Measurements from ENCODE around the gene LRRN4CL. TPM values are rescaled to one million over a fixed set of nuclear protein-coding genes. Genes with fewer than 3 reads are reported as not detected.
"Not testable (repeated sequence)": the region's sequence is repeated elsewhere in the genome, so short reads cannot be mapped to it uniquely, and the experiment has no call there.

LRRN4CL gene
- total RNA-seq, 6 experiments from 2014 or later = 0.12 TPM; not detected in 5

DNA sequence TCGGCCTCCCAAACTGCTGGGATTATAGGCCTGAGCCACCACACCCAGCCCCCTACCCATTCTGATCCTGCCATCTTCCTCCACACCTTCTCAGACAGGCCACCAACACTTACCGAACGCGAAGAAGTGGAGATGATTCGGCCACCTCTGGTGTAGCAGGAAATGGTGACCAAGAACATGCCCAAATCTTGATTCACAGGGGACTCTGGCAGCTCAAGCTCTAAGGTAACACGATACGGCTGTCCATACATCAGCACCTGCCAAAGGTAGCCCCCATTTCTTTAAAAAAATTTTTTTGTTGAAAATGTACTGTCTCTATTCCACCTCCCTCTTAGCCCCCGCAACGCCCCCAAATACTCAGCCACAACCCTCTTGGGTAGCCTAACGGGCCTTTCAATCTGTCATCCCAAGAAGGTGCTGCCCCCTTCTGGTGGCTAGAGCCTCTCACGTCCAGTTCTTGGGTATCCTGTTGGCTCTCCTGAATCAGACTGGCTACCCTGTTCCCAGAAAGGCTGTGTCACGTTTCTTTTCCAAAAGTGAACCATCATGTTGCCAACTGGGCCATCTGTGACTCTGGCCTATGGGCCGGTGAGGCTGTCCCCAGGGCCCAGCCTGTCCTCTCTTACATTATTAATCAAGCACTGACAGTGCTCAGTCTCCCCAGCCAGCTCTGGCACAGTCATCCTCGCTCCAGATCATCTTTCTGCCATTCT is 5.3 kb upstream of the LRRN4CL start:
- TF ChIP-seq POLR2A (IDR thresholded peaks at IDR 0.05) (no peak), CTCF (IDR thresholded peaks at IDR 0.05) (peak; percentile 63 to 86 (median 86))
- H3K4me3 ChIP-seq = no peak overlapping the region
- intact Hi-C loops (cut with DNase I) = no loop called here
- WGBS (ENCODE audit: insufficient coverage, low coverage, low lambda C conversion rate, missing lambda C conversion rate) = 50% methylated on average over 13 of the region's 14 CpGs
- H3K27ac ChIP-seq = no peak overlapping the region
- H3K27me3 ChIP-seq = no peaks in the 10 kb centered on the region
- ATAC-seq (peak; percentile 93 to 95 (median 94)), DNase-seq (peak; percentile 76 to 80 (median 77))
- H3K36me3 ChIP-seq = peaks cover 0 to 30% (median 5%) of the 10 kb centered on the region in 4 donors
- H3K4me1 ChIP-seq = peaks cover 0 to 4% (median 0%) of the 10 kb centered on the region in 4 donors
- H3K9me3 ChIP-seq = no peaks in the 10 kb centered on the region

DNA sequence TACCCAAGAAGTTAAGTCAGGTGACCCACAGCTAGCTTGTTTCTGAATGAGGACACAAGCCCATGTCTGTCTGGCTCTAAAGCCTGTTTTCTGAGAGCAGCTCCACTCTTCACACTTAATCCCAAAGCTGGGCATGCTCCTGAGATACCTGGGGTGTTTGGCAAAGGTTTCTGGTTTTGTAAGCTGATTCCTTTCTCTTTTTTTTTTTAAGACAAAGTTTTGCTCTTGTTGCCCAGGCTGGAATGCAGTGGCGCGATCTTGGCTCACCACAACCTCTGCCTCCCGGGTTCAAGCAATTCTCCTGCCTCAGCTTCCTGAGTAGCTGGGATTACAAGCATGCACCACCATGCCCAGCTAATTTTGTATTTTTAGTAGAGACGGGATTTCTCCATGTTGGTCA is 4.3 kb upstream of the LRRN4CL start:
- H3K9me3 ChIP-seq; H3K27me3 ChIP-seq; DNase-seq; H3K4me3 ChIP-seq; intact Hi-C loops (cut with DNase I); ATAC-seq; H3K27ac ChIP-seq; H3K4me1 ChIP-seq: not testable (repeated sequence)
- WGBS (ENCODE audit: insufficient coverage, low coverage, low lambda C conversion rate, missing lambda C conversion rate) = no CpG with 5 or more reads among the region's 4 CpGs
- H3K36me3 ChIP-seq = peaks cover 0 to 30% (median 5%) of the 10 kb centered on the region in 4 donors

- H3K4me1 ChIP-seq = peaks cover 0 to 6% (median 0%) of the 10 kb centered on the region in 4 donors
- peaks cover 0 to 29% (median 5%) of the 10 kb centered on the region in 4 donors for H3K36me3 ChIP-seq
- ATAC-seq = peak in 1 of 4 donors; percentile 45
- no peaks in the 10 kb centered on the region for H3K27me3 ChIP-seq
- TF ChIP-seq POLR2A (IDR thresholded peaks at IDR 0.05) (no peak), CTCF (IDR thresholded peaks at IDR 0.05) (no peak)
- no peak for DNase-seq
- intact Hi-C loops (cut with DNase I) = no loop called here
- H3K9me3 ChIP-seq = no peaks in the 10 kb centered on the region
- no peak overlapping the region for H3K27ac ChIP-seq
- 31% methylated on average over 1 of the region's 1 CpG for WGBS (ENCODE audit: insufficient coverage, low coverage, low lambda C conversion rate, missing lambda C conversion rate)
- H3K4me3 ChIP-seq = no peak overlapping the region
Measured at GRCh38 chr11:62688491-62688890, 839 bp downstream of the LRRN4CL start.

- ATAC-seq (peak; percentile 20 to 71 (median 33)), DNase-seq (no peak)
- TF ChIP-seq POLR2A (IDR thresholded peaks at IDR 0.05) = no peak
- Histone ChIP-seq H3K9me3 (no peaks in the 10 kb centered on the region), H3K27me3 (no peaks in the 10 kb centered on the region), H3K27ac (no peak overlapping the region), H3K4me1 (peaks cover 0 to 6% (median 0%) of the 10 kb centered on the region in 4 donors), H3K4me3 (peak overlapping the region in 1 of 3 donors; percentile 26), H3K36me3 (peaks cover 0 to 21% (median 4%) of the 10 kb centered on the region in 4 donors)
- WGBS (ENCODE audit: insufficient coverage, low coverage, low lambda C conversion rate, missing lambda C conversion rate) = 79% methylated on average over 13 of the region's 74 CpGs
- intact Hi-C loops (cut with DNase I) = no loop called here
Measured at GRCh38 chr11:62687508-62688396, 1.6 kb downstream of the LRRN4CL start.

GRCh38 chr11:62682518-62682917 is 6.8 kb downstream of the LRRN4CL start:
- H3K9me3 ChIP-seq = no peaks in the 10 kb centered on the region
- peaks cover 0 to 10% (median 5%) of the 10 kb centered on the region in 4 donors for H3K4me1 ChIP-seq
- H3K36me3 ChIP-seq = peaks cover 0 to 1% (median 0%) of the 10 kb centered on the region in 4 donors
- intact Hi-C loops (cut with DNase I) = no loop called here
- H3K4me3 ChIP-seq = no peak overlapping the region
- TF ChIP-seq POLR2A (IDR thresholded peaks at IDR 0.05) = no peak
- TF ChIP-seq CTCF (IDR thresholded peaks at IDR 0.05) = no peak
- H3K27me3 ChIP-seq = no peaks in the 10 kb centered on the region
- H3K27ac ChIP-seq = no peak overlapping the region
- DNase-seq (no peak), ATAC-seq (no peak)
- 56% methylated on average over 7 of the region's 7 CpGs for WGBS (ENCODE audit: insufficient coverage, low coverage, low lambda C conversion rate, missing lambda C conversion rate)
